ENCODE measurements around the gene ZNF397.

Gene ZNF397

GRCh38 chr18:35276267-35276666 is 35.4 kb downstream of the ZNF397 start:
- Histone ChIP-seq H3K36me3 (ENCODE audit: low read length) (peaks cover 2% of the 10 kb centered on the region; the same call in 1 of the 2 replicates), H3K27me3 (ENCODE audit: low read length) (no peaks in the 10 kb centered on the region), H3K27ac (ENCODE audit: low read depth, low read length) (no peak overlapping the region), H4K20me1 (ENCODE audit: low read depth, low read length) (no peaks in the 10 kb centered on the region), H3K9me2 (replicated peaks; ENCODE audit: insufficient read depth, low read length) (no peaks in the 10 kb centered on the region), H2AFZ (ENCODE audit: low read depth, low read length, severe bottlenecking) (no peak overlapping the region), H3K4me2 (ENCODE audit: low read depth, low read length, poor library complexity, severe bottlenecking) (no peak overlapping the region), H3K79me2 (ENCODE audit: insufficient read depth, low read length) (no peaks in the 10 kb centered on the region), H3K9ac (ENCODE audit: low read length) (no peak overlapping the region), H3K4me3 (ENCODE audit: insufficient read depth, low read length, poor library complexity, severe bottlenecking) (no peak overlapping the region), H3F3A (ENCODE audit: insufficient read depth) (no peaks in the 10 kb centered on the region), H3K9me3 (ENCODE audit: insufficient read depth, low read length) (peaks cover 17% of the 10 kb centered on the region; the same call in 1 of the 2 replicates)
- TF ChIP-seq EZH2phosphoT487 (conservative IDR thresholded peaks at IDR 0.05; ENCODE audit: low read length), result no peak
- TF ChIP-seq CTCF (IDR thresholded peaks at IDR 0.05; ENCODE audit: insufficient read depth, low read length, poor library complexity, severe bottlenecking), result no peak

GRCh38 chr18:35277633-35278032 is 36.8 kb downstream of the ZNF397 start:
- Histone ChIP-seq H3K9me3 (ENCODE audit: insufficient read depth, low read length) (peaks cover 17% of the 10 kb centered on the region; the same call in 1 of the 2 replicates), H3K4me2 (ENCODE audit: low read depth, low read length, poor library complexity, severe bottlenecking) (no peak overlapping the region), H2AFZ (ENCODE audit: low read depth, low read length, severe bottlenecking) (no peak overlapping the region), H3K9me2 (replicated peaks; ENCODE audit: insufficient read depth, low read length) (no peaks in the 10 kb centered on the region), H3K4me3 (ENCODE audit: insufficient read depth, low read length, poor library complexity, severe bottlenecking) (no peak overlapping the region), H3F3A (ENCODE audit: insufficient read depth) (no peaks in the 10 kb centered on the region), H3K27ac (ENCODE audit: low read depth, low read length) (no peak overlapping the region), H4K20me1 (ENCODE audit: low read depth, low read length) (no peaks in the 10 kb centered on the region), H3K9ac (ENCODE audit: low read length) (no peak overlapping the region), H3K36me3 (ENCODE audit: low read length) (peaks cover 7% of the 10 kb centered on the region; the same call in 1 of the 2 replicates), H3K27me3 (ENCODE audit: low read length) (no peaks in the 10 kb centered on the region), H3K79me2 (ENCODE audit: insufficient read depth, low read length) (peaks cover 4% of the 10 kb centered on the region; the same call in 1 of the 2 replicates)
- TF ChIP-seq CTCF (IDR thresholded peaks at IDR 0.05; ENCODE audit: insufficient read depth, low read length, poor library complexity, severe bottlenecking) (no peak), EZH2phosphoT487 (conservative IDR thresholded peaks at IDR 0.05; ENCODE audit: low read length) (no peak)

- Histone ChIP-seq H3K9me2 (replicated peaks; ENCODE audit: insufficient read depth, low read length) (no peaks in the 10 kb centered on the region), H3K36me3 (ENCODE audit: low read length) (peaks cover 7% of the 10 kb centered on the region; the same call in 1 of the 2 replicates), H3K27ac (ENCODE audit: low read depth, low read length) (no peak overlapping the region), H3F3A (ENCODE audit: insufficient read depth) (no peaks in the 10 kb centered on the region), H3K9me3 (ENCODE audit: insufficient read depth, low read length) (peaks cover 20% of the 10 kb centered on the region; the same call in 1 of the 2 replicates), H3K4me3 (ENCODE audit: insufficient read depth, low read length, poor library complexity, severe bottlenecking) (no peak overlapping the region), H3K27me3 (ENCODE audit: low read length) (no peaks in the 10 kb centered on the region), H4K20me1 (ENCODE audit: low read depth, low read length) (no peaks in the 10 kb centered on the region), H3K79me2 (ENCODE audit: insufficient read depth, low read length) (peaks cover 4% of the 10 kb centered on the region; the same call in 1 of the 2 replicates), H3K9ac (ENCODE audit: low read length) (no peak overlapping the region), H3K4me2 (ENCODE audit: low read depth, low read length, poor library complexity, severe bottlenecking) (no peak overlapping the region), H2AFZ (ENCODE audit: low read depth, low read length, severe bottlenecking) (no peak overlapping the region)
- TF ChIP-seq EZH2phosphoT487 (conservative IDR thresholded peaks at IDR 0.05; ENCODE audit: low read length) (no peak), CTCF (IDR thresholded peaks at IDR 0.05; ENCODE audit: insufficient read depth, low read length, poor library complexity, severe bottlenecking) (no peak)
Observed at GRCh38 chr18:35278085-35278484, 37.3 kb downstream of the ZNF397 start.
